ENCODE measurements around the gene PPP1R3D. TPM values are rescaled to one million over a fixed set of nuclear protein-coding genes. Genes with fewer than 3 reads are reported as not detected.
"Not testable (repeated sequence)": the region's sequence is repeated elsewhere in the genome, so short reads cannot be mapped to it uniquely, and the experiment has no call there.

PPP1R3D gene
- total RNA-seq, 1 experiment from 2014 or later: 4.9 TPM

GRCh38 chr20:59958123-59958522 is 18.0 kb upstream of the PPP1R3D start, which contains the start of gene CDH26:
Gene CDH26 (plus strand): TSS chr20:59958423. CDS start chr20:59958727, 304 bp downstream.
- intact Hi-C loops (cut with micrococcal nuclease; ENCODE audit: unreplicated experiment): no loop called here
- ChIA-PET POLR2A (ENCODE audit: low non-redundant PET) (no interaction called here), CTCF (no interaction called here)
- H3K36me3 ChIP-seq (ENCODE audit: insufficient read depth, low read length, poor library complexity, severe bottlenecking): no peaks in the 10 kb centered on the region
- DNase-seq (ENCODE audit: low spot score): no peak
- no peak within 1 kb of the TSS for H3K4me3 ChIP-seq (ENCODE audit: low read depth, low read length, poor library complexity, severe bottlenecking)
- no peak for TF ChIP-seq CTCF (conservative IDR thresholded peaks at IDR 0.05; ENCODE audit: low read depth, low read length)
- no peak for TF ChIP-seq EZH2 (IDR thresholded peaks at IDR 0.05; ENCODE audit: borderline replicate concordance, low read depth, low read length, poor library complexity, severe bottlenecking)
- no peaks in the 10 kb centered on the region for H3K27me3 ChIP-seq (replicated peaks; ENCODE audit: insufficient read depth, low read depth, low read length, poor library complexity)
- no peak within 1 kb of the TSS for H3K27ac ChIP-seq (ENCODE audit: low read depth, low read length, poor library complexity, severe bottlenecking)
- no peaks in the 10 kb centered on the region for H3K9me3 ChIP-seq (ENCODE audit: low read depth, low read length, poor library complexity, severe bottlenecking)
- H3K4me1 ChIP-seq (ENCODE audit: insufficient read depth, low read length, poor library complexity, severe bottlenecking): no peaks in the 10 kb centered on the region
- BruUV-seq (replicated peaks): no TSS peak

DNA sequence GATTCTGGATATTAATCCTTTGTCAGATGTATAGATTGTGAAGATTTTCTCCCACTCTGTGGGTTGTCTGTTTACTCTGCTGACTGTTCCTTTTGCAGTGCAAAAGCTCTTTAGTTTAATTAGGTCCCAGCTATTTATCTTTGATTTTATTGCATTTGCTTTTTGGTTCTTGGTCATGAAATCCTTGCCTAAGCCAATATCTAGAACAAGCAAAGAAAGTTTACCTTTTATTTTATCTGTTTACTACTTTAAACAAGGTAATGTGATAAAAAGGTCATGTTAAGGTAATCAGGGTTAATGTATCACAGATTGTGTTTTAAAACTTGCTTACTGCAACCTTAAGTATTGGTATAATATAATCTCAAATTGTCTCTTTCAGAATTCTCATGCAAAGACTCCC is 17.5 kb upstream of the PPP1R3D start:
- intact Hi-C loops (cut with micrococcal nuclease; ENCODE audit: unreplicated experiment); H3K9me3 ChIP-seq (ENCODE audit: low read depth, low read length, poor library complexity, severe bottlenecking); POLR2A ChIA-PET (ENCODE audit: low non-redundant PET); H3K27me3 ChIP-seq (replicated peaks; ENCODE audit: insufficient read depth, low read depth, low read length, poor library complexity); DNase-seq (ENCODE audit: low spot score); CTCF ChIA-PET; H3K27ac ChIP-seq (ENCODE audit: low read depth, low read length, poor library complexity, severe bottlenecking); BruUV-seq (replicated peaks); H3K36me3 ChIP-seq (ENCODE audit: insufficient read depth, low read length, poor library complexity, severe bottlenecking); H3K4me1 ChIP-seq (ENCODE audit: insufficient read depth, low read length, poor library complexity, severe bottlenecking); H3K4me3 ChIP-seq (ENCODE audit: low read depth, low read length, poor library complexity, severe bottlenecking): not testable (repeated sequence)

DNA sequence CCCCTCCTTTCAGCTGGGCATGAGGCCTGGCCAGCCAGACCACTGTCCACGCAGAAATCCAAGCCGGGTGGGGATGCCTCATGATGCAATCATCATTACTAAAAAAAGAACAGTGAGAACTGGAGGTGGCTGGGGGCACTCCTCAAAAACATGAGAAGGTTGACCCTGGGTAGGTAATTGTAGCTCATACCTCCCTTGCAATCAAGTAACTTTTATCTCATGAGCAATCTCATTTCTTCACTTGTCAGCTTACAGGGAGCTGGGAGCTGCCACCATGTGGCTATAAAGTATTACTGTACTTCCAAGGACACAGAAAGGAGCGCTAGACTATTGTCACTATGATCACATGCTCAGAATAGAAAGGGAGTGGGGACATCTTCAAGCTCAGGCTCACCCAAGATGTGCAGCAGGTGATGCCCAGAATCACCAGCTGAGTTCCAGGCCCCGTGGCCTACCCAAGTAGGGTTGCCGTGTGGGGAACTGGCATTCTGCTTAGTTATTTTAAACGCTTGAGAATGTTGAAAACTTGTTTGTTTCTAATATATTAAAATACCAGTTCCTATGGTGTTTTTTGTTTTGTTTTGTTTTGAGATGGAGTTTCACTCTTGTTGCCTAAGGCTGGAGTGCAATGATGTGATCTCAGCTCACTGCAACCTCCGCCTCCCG is 15.2 kb upstream of the PPP1R3D start:
- Histone ChIP-seq H3K36me3 (ENCODE audit: insufficient read depth, low read length, poor library complexity, severe bottlenecking) (no peaks in the 10 kb centered on the region), H3K9me3 (ENCODE audit: low read depth, low read length, poor library complexity, severe bottlenecking) (no peaks in the 10 kb centered on the region), H3K27ac (ENCODE audit: low read depth, low read length, poor library complexity, severe bottlenecking) (no peak overlapping the region), H3K4me3 (ENCODE audit: low read depth, low read length, poor library complexity, severe bottlenecking) (no peak overlapping the region), H3K4me1 (ENCODE audit: insufficient read depth, low read length, poor library complexity, severe bottlenecking) (no peaks in the 10 kb centered on the region), H3K27me3 (replicated peaks; ENCODE audit: insufficient read depth, low read depth, low read length, poor library complexity) (no peaks in the 10 kb centered on the region)
- CTCF ChIA-PET: interaction anchor here (0.7 kb wide), 1 partner anchor 9 kb away, joined by 3 read pairs; no protein-coding TSS in a partner anchor
- POLR2A ChIA-PET (ENCODE audit: low non-redundant PET): no interaction called here
- no TSS peak for BruUV-seq (replicated peaks)
- intact Hi-C loops (cut with micrococcal nuclease; ENCODE audit: unreplicated experiment): no loop called here
- peak; percentile 63 for DNase-seq (ENCODE audit: low spot score)
- TF ChIP-seq CTCF (conservative IDR thresholded peaks at IDR 0.05; ENCODE audit: low read depth, low read length) (peak; percentile 64), EZH2 (IDR thresholded peaks at IDR 0.05; ENCODE audit: borderline replicate concordance, low read depth, low read length, poor library complexity, severe bottlenecking) (no peak)

GRCh38 chr20:59954718-59955117 is 14.6 kb upstream of the PPP1R3D start:
- POLR2A ChIA-PET (ENCODE audit: low non-redundant PET): no interaction called here

More at GRCh38 chr20:59954718-59955117, 14.6 kb upstream of the PPP1R3D start:
- H3K27ac ChIP-seq (ENCODE audit: low read depth, low read length, poor library complexity, severe bottlenecking): no peak overlapping the region
- H3K4me1 ChIP-seq (ENCODE audit: insufficient read depth, low read length, poor library complexity, severe bottlenecking): no peaks in the 10 kb centered on the region
- TF ChIP-seq CTCF (conservative IDR thresholded peaks at IDR 0.05; ENCODE audit: low read depth, low read length): no peak
- no peak for TF ChIP-seq EZH2 (IDR thresholded peaks at IDR 0.05; ENCODE audit: borderline replicate concordance, low read depth, low read length, poor library complexity, severe bottlenecking)
- BruUV-seq (replicated peaks): no TSS peak
- no peaks in the 10 kb centered on the region for H3K36me3 ChIP-seq (ENCODE audit: insufficient read depth, low read length, poor library complexity, severe bottlenecking)
- no peak for DNase-seq (ENCODE audit: low spot score)
- intact Hi-C loops (cut with micrococcal nuclease; ENCODE audit: unreplicated experiment): no loop called here
- CTCF ChIA-PET: no interaction called here
- H3K9me3 ChIP-seq (ENCODE audit: low read depth, low read length, poor library complexity, severe bottlenecking): no peaks in the 10 kb centered on the region
- no peak overlapping the region for H3K4me3 ChIP-seq (ENCODE audit: low read depth, low read length, poor library complexity, severe bottlenecking)
- H3K27me3 ChIP-seq (replicated peaks; ENCODE audit: insufficient read depth, low read depth, low read length, poor library complexity): no peaks in the 10 kb centered on the region

Measured in A673 (cell line).